Globus pallidus (tissue), 1 donor: ENCODE results near the gene PPP1R13B.
"Not testable (repeated sequence)": the region's sequence is repeated elsewhere in the genome, so short reads cannot be mapped to it uniquely, and the experiment has no call there.

Experiments
- DNase-seq: peaks from one replicate; pipeline ENCODE4 v3.0.0-alpha.2; 2015; ENCODE audit warnings: low spot score

The PPP1R13B gene

DNA sequence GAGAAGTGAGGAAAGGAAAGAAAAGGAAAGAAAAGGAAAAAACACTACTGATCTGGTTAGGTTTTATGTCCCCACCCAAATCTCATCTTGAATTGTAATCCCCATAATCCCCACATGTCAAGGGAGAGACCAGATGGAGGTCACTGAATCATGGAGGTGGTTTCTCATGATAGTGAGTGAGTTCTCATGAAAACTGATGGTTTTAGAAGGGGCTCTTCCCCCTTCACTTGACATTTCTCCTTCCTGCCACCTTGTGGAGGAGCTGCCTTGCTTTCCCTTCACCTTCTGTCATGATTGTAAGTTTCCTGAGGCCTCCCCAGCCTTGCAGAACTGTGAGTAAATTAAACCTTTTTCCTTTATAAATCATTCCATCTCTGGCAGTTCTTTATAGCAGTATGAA is 54.2 kb downstream of the PPP1R13B start:
- not testable (repeated sequence) for DNase-seq

DNA sequence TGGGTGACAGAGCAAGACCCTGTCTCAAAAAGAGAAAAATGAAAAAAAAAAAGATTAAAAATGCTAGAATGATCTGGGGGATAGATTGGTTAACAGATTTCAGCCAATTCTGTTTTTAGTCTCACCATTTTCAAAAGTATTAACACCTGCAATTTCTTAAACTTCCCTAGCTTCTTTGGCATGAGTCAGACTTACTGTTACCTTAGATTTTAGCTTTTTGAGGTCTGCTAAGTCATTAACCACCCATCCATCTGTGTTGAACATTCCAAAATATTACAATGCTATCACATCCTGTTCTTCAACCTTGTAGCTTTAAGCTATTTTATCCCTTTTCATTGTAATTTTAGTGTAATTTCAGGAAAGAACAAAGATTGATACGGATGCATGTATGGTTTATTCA is 59.3 kb downstream of the PPP1R13B start:
- no peak for DNase-seq

DNA sequence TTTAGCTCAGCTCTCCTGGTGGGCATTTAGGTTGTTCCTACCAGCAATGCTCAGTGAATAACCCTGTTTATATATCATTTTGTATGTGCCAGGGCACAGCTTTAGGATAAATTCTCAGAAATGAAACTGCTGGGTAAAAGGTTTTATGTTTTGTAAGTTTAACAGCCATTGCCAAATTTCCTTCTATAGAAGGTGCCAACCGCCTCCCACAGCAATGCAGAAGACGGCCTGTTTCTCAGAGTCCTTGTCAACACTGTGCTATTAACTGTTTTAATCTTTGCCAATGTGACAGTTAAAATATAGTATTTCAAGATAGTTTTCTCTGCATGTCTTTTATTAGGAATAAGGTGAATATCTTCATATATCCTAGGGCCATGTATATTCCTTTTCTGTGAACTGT is 65.0 kb downstream of the PPP1R13B start:
- DNase-seq = no peak

DNA sequence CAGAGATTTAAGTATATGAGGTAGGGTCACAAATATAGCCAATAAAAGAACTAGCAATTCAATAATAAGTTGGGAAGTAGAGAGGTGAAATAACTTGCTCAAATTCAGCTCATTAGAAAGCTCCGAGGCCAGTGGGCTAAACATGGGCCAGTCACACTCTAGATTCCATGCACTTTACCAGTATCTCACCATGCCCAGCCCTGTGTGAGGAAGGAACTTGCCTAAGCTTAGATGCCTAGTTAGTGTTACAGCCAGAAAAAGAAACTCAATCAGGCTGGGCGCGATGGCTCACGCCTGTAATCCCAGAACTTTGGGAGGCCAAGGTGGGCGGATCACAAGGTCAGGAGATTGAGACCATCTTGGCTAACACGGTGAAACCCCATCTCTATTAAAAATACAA is 71.1 kb downstream of the PPP1R13B start:
- not testable (repeated sequence) for DNase-seq

DNA sequence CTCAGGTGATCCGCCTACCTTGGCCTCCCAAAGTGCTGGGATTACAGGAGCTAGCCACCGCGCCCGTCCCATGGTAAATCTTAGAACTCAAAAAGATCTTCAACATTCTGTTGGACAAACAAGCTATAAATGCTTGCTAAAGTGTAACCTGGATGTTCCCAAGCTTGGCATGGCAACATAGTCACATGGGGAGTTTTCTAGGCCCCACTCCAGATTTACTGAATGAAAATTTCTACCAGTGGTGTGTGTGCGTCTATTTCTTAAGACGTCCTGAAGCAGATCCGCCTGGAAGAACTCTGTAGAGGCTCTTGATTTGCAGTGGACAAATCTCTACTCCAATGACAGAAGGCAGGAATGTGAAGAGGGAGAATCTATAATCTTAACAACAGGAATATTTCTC is 71.9 kb downstream of the PPP1R13B start:
- DNase-seq = peak; percentile 46

DNA sequence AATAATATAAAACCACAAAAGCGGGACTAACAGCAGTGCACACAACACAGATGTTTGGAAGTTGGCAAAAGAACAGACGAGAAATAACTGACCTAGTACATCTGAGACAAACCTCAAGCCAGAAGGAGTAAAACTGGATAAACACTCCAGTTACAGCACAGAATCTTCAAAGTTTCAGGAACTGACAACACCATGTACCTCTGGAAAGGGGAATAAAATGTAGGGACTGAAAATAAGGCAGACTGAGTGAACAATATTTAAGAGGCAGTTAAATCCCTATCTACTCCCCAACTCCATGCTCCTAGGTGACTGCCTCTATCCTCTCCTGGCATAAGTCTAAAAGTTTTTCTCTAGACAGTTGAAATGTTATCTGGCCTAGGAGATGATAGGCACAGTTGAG is 73.9 kb downstream of the PPP1R13B start:
- no peak for DNase-seq

DNA sequence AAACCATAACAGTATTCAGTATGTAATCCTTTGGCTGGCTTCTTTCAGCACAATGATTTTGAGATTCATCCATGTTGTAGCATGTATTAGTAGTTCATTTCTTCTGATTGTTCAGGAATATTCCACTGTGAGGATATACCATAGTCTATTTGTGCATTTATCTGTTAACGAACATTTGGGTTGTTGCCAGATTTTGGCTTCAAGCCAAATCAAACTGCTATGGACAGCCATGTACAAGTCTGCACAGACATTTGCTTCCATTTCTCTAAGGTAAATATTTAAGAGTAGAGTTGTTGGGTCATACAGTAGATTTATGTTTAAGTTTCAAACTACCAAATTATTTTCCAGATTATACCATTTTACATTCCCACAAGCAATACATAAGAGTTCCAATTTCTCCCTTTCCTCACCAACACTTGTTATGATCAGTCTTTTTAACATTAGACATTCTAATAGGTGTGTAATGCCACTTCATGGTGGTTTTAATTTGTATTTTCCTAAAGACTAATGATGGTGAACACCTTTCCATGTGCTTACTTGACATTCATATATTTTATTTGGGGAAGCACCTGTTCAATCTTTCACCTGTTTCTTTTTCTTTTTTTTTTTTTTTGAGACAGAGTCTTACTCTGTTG is 75.2 kb downstream of the PPP1R13B start:
- DNase-seq = no peak

DNA sequence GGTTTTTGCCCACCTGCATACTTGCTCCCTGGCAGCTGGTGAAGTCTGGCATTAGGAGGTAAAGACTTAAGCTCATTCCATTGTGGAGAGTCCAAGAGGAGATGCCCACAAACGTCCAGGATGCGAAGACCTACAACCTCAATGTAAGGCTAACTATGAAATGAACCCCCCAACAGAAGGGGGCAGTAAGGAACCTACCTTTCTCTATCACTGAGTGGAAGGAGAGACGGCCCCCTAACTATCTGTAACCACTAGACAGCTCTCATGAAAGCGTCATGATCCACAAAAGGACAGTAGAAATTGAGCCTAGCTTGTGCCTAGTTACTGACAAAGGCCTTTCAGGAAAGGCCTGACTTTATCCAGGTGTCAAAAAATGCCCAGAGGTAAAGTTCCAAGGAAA is 76.5 kb downstream of the PPP1R13B start:
- no peak for DNase-seq

DNA sequence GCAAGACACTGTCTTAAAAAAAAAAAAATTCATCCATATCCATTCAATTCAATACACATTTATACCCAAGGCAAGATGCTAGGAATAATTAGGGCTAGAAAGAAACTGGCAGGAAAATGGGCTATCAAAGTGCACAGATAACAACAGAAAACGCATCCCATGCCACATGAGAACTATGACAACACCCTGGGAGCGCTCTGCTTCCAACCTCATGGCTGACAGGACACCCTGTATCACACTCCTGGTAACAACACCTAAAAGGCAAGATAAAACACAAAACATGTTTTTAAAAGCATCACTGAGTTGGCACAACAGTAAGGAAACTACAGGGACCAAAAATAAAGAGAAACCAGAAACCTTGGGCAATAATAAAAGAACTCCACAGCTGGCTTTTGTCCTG is 76.9 kb downstream of the PPP1R13B start:
- no peak for DNase-seq

DNA sequence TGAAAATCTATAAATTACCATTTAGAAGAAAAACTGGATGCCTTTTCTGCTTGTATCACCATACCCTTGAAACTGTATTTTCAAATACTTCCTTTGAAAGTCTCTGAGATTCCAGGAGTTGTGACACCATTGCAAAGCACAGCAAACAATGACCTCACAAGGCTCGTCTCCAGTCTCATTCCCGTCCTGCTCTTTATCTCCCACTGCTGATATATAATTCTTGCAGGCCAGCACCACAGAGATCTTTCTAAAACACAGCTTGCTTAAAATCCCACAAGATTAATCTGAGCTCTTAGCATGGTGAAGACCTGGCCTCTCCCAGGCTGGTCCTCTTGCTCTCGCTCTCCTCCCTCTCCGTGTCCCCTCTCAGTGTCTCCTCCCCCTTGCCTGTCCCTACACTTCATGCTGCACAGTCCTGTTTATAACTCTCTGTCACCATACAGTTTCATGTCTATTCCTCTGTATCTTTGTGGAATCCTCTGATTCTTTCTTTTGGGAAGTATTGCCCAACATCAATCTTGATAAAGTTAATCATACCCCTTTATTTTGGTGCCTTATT is 80.0 kb downstream of the PPP1R13B start:
- DNase-seq = no peak

DNA sequence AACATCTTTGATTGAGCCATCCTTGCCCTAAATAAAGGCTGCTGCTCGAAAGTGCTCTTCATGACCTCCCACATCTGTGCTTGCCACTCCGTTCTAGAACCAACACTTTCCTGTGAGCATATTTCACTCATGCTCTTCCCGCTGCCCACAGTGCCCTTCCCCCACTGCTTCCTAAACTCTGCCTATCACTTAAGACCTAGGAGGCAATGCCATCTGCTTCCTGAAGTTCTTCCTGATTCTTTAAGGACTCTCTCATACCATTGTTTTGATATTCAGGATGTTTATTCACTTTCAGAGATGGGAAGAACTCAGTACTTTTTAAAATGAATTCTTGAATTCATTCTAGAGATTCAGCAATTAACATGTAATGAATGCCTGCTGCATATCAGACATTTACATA is 81.8 kb downstream of the PPP1R13B start:
- no peak for DNase-seq

DNA sequence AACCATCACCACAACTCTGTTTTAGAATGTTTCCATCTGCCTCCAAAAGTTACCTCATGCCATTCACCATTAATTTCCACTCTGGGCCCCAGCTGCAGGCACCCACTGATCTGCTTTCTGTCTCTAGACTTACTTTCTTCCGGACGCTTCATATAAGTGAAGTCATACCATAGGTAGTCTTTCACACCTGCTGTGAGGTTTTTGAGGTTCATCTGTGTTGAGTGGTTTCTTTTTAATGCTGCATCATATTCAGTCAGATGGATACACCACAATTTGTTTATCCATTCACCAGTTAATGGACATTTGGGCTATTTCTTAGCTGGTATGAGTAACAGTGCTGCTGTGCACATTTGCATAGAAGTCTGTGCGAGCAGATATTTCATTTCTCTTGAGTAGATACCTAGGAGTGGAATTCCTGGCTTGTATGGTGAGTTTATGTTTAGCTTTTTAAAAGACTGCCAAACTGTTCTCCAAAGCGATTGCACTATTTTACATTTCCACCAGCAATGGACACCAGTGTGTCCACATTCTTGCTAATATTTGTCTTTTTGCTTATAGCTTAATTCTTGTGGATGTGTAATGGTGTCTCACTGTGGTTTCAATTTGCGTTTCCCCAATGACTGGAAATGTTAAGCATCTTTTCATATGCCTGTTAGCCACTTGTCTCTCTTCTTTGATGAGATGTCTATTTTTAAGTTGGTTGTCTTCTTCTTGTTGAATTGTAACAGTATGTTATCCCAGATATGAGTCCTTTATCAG is 83.5 kb downstream of the PPP1R13B start:
- DNase-seq = no peak

DNA sequence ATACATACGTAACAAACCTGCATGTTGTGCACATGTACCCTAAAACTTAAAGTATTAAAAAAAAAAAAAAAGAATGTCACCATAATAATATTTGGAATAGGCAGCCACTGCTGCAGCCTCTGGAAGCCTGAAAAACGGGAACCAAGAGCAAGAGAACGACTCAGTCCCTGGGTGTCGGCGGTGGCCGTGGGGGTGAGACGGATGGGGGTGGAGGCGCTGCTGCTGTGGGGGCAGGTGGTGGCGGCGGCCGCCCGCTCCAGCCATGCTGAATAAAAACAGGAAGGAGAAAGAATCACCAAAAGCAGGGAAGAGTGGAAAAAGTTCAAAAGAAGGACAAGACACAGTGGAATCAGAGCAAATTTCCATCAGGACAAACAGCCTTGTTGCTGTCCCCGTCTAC is 84.8 kb downstream of the PPP1R13B start:
- DNase-seq = no peak

DNA sequence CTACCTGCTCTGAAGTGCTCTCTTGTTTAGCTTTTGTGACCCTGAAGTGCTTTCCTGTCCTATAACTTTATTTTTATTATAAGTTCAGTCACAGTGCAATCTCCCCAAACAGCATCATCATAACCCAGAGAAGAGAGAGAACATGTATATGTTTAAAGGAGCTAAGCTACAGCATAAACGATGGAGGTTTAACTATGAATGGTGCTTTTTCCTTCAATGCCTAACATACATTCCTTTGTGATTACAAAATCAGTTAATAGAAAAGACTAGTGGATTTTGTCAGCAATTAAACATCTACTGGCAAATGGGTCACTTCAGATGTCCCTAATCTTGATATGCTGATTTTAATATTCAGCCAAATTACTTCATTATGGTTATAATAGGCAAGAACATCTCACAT is 85.3 kb downstream of the PPP1R13B start:
- DNase-seq = no peak

DNA sequence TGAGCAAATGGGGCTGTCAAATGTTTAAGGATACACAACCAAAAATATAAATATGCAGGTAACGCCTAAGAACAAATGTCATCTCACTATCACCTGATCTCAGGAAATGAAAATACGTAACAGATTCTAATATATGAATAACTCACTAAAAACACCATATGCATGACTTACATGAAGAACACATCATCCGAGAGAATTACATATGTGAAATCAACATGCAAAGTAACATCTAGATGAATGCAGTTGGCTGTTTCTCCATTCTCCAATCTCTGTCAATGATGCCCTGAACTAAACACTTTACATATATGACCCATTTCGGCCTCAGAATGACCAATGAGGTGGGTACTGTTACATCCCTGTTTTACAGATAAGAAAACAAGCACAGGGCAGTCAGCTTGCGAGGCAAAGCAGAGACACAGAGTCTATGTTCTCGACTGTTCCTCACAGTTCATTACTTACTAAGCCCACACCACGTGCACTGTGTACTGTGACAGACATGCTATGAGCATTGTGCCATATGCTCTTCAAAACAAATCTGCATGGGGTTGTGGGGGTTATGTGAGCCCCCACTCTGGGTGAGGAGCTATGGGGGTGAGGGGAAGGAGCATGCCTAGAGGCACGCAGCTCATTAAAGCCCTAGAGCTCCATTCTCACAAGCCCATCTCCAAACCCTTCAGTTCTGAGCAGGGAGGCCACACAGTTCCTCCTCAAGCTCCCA is 89.2 kb downstream of the PPP1R13B start:
- DNase-seq = no peak

DNA sequence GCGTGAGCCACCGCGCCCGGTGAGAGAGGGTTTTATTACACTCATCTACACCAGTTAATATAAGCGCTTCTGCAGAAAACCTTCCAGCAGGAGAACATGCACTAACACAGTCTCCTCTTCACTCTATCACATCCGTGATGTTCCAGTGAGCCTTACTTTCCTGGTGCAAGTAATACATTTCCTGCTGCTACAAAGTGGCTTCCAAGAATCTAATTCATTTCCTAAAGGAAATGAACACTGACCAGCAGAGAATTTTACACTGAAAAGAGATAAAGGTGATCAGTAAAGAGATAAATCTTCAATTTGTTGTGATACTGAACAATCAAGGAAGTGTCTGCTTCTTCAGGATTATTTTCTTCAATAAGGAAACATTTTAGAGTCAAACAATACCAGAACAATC is 92.3 kb downstream of the PPP1R13B start:
- no peak for DNase-seq

DNA sequence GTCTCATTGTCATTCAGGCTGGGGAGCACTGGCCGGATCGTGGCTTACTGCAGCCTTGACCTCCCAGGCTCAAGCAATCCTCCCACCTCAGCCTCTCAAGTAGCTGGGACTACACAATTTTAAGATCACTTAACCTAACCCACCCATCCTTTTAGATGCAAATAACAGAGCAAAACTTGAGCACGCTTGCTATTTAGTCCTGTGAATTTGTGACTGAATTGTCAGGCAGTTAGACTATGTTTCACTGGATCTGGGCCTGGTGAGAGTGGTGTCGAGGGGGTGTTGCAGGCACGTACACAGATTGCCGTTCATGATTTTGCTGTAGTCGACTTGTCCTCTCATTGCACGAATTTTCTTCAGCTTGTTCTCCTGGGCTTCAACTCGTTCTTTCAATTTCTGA is 93.6 kb downstream of the PPP1R13B start:
- no peak for DNase-seq

DNA sequence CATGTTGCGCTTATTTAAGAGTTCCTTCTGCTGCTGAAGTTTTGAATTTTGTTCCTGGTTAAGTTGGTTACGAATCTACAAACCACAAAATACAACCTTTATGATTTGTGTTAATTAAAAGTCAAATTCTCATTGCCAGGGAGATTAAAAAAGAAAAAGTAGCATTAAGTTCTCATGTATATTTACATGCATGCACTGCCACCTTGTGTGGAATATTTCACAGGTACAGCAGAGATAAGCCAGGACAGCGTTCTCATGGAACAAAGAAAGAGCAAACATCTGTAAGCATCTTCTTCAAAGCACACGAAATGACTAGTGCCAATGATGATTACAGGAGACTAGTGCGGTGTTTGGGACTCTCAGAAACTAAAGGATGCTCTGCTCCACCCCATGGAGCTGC is 97.5 kb downstream of the PPP1R13B start:
- DNase-seq = no peak

DNA sequence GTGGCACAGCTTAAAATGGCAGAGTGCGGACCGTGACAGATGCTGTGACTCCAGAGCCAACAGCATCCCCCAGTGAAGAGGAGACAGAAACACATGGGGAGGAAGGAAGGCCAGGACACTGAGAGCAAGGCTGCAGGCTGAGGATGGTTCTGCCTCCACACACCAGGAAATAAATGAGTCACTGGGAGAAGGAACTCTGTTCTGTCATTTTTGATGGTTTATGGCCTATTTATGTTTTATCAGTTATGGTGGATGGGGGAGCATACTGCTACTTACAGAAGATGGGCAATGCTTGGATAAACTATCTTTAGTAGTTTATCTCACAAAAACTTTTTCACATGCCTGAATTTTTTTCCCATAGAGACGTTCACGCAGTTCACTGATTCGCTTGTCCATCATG is 97.9 kb downstream of the PPP1R13B start:
- no peak for DNase-seq

DNA sequence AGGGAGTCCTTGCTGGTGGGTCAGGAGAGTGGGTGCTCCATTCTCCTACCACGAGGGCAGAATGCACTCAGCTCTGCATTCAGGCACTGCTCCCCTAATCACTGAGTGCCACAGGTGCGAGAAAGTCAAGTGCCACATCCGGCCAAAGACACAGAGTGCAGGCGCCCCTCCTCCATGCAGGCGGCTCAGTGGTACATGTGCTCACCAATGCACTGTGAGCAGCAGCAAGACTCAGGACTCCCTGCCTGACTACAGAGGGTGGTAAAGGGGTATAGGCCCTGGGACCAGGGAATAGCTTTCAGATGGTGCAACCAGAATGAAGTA is 98.9 kb downstream of the PPP1R13B start:
- DNase-seq = no peak

DNA sequence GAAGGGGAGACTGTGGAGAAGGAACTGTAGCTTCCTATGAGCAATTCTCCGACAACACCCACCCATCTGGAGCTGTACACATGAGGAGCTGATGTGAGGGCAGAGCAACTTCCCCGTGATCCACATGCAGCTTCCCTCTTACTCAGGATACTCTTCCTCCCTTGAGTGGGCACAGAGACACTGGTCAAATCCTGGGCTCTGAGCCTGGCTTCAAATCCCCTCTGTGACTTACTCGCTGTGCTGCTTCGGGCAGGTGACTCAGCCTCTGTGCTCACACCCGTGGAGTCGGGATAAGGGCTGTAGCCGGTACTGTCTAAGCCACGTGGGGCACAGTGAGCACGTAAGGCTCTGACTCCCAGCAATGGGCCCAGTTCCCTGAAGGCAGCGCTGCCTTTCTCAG is 100.7 kb downstream of the PPP1R13B start:
- DNase-seq = no peak

DNA sequence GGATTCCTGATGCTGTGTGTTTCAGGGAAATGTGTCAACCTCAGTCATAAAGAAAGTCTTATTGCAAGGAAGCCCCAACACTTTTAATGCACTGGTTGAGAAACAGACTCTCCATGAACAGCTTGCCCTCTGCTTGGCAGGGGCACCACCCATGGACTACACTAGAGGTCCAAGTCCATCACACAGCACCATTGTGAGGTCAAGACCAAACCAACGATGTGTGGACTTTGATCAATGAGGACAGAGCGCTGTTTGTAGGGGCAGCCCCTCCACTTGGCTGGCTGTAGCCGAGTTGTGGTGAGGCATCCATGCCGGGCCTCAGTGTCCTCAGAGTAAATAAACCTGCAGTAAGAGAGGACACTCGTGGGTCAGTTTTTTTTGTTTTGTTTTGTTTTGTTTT is 102.0 kb downstream of the PPP1R13B start:
- DNase-seq = no peak
